Duodenal mucosa (tissue), 2 donors: ENCODE results near the gene ODF4.

Experiments used
- H3K27ac ChIP-seq: one replicate; pipeline ENCODE4 v1.7.0; 2013; ENCODE audit warnings: low read depth, low read length
- H3K27me3 ChIP-seq, 2 donors: one replicate each; pipeline ENCODE4 v1.7.0; 2013; ENCODE audit warnings: low read length in 2 of 2, control low read depth in 1 of 2; ENCODE audit not compliant: insufficient read depth in 2 of 2, control insufficient read depth in 1 of 2
- H3K36me3 ChIP-seq, 2 donors: one replicate each; pipeline ENCODE4 v1.7.0; 2013; ENCODE audit warnings: low read length in 2 of 2, control low read depth in 1 of 2; ENCODE audit not compliant: insufficient read depth in 2 of 2, control insufficient read depth in 1 of 2
- H3K4me1 ChIP-seq, 2 donors: one replicate each; pipeline ENCODE4 v1.7.0; 2013; ENCODE audit warnings: low read length in 2 of 2, control low read depth in 1 of 2; ENCODE audit not compliant: insufficient read depth in 2 of 2, control insufficient read depth in 1 of 2
- H3K4me3 ChIP-seq, 2 donors: one replicate each; pipeline ENCODE4 v1.7.0; 2013; ENCODE audit warnings: low read length in 2 of 2, low read depth in 1 of 2
- H3K9ac ChIP-seq, 2 donors: one replicate each; pipeline ENCODE4 v1.7.0; 2013; ENCODE audit warnings: low read length in 2 of 2, low read depth in 1 of 2
- H3K9me3 ChIP-seq, 2 donors: one replicate each; pipeline ENCODE4 v1.7.0; 2013; ENCODE audit warnings: low read length in 2 of 2, control low read depth in 1 of 2; ENCODE audit not compliant: control insufficient read depth in 1 of 2

ODF4 gene

GRCh38 chr17:8339540-8339939 lies at the start of gene ODF4:
TSS of gene ODF4 (plus strand) at chr17:8339840. CDS start at chr17:8340052, 212 bp downstream.
- H3K27ac ChIP-seq: no peak within 1 kb of the TSS
- H3K4me1 ChIP-seq: no peaks in the 10 kb centered on the region
- no peaks in the 10 kb centered on the region for H3K9me3 ChIP-seq
- H3K4me3 ChIP-seq: no peak within 1 kb of the TSS
- no peaks in the 10 kb centered on the region for H3K36me3 ChIP-seq
- no peak within 1 kb of the TSS for H3K9ac ChIP-seq
- H3K27me3 ChIP-seq: no peaks in the 10 kb centered on the region

- Histone ChIP-seq H3K4me1 (peaks cover 36 to 37% of the 10 kb centered on the region in 2 donors), H3K36me3 (no peaks in the 10 kb centered on the region), H3K27me3 (no peaks in the 10 kb centered on the region), H3K27ac (no peak overlapping the region), H3K9me3 (no peaks in the 10 kb centered on the region), H3K4me3 (no peak overlapping the region), H3K9ac (no peak overlapping the region)
These were observed 49.6 kb upstream of the ODF4 start for GRCh38 chr17:8290043-8290442.

DNA sequence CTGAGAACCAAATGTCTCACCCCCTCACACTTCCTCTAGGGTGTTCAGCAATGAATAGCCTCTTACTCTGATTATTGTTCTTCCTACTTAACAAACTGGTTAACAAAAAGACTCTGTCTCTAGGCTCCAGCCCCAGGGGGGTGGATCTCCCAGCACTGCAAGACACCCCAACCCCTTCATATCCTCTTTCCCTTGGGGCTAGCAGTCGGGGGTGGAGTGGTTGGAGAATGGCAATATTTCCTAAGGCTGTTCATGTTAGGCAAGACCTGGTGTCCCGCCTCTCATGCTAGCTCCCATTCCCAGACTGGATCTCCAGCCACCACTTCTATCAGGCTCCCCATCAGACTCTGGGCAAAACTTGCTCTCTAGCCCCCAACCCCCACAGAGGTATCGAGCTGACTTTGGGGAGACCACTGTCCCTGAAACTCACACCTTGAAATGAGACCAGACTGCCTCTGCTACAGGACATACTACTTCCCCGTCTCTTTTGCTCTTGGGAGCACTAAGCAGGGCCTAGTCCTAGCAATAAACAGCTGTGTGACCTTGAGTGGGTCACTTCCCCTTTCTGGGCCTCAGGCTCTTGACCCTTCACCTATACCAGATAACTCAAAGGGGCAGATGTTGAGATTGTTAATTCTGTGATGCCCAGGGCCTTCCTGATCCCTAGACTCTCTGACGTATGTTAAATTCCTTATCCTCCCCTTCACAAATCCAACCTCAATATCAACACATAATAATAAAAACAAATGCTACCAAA lies 46.8 kb upstream of the ODF4 start:
- Histone ChIP-seq H3K9ac (no peak overlapping the region), H3K27me3 (no peaks in the 10 kb centered on the region), H3K4me3 (no peak overlapping the region), H3K36me3 (no peaks in the 10 kb centered on the region), H3K9me3 (no peaks in the 10 kb centered on the region), H3K27ac (no peak overlapping the region), H3K4me1 (peaks cover 24 to 25% of the 10 kb centered on the region in 2 donors)

DNA sequence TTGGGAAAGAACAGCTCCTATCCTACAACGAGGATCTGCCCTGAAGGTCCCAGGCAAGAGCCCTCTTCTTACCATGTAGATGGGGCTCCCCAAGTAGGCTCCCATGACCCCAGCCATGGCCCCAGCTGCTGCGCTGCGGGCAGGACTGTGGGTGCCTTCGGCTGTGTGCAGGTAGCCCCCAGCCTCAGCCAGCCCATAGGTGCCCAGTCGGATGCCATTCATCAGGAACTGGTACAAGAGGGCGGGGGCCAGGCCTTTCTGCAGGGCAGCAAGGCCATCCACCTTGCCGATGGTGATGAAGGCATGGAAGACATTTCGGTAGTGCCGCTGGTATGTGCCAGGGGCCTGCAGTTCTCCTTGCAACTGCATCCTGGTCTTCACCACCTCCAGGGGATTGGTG lies 45.3 kb upstream of the ODF4 start:
- H3K9me3 ChIP-seq: no peaks in the 10 kb centered on the region
- no peak overlapping the region for H3K27ac ChIP-seq
- peaks cover 17 to 18% of the 10 kb centered on the region in 2 donors for H3K4me1 ChIP-seq
- H3K27me3 ChIP-seq: no peaks in the 10 kb centered on the region
- H3K36me3 ChIP-seq: no peaks in the 10 kb centered on the region
- peak overlapping the region in 1 of 2 donors; percentile 63 for H3K9ac ChIP-seq
- H3K4me3 ChIP-seq: peak overlapping the region; percentile 67 to 81

DNA sequence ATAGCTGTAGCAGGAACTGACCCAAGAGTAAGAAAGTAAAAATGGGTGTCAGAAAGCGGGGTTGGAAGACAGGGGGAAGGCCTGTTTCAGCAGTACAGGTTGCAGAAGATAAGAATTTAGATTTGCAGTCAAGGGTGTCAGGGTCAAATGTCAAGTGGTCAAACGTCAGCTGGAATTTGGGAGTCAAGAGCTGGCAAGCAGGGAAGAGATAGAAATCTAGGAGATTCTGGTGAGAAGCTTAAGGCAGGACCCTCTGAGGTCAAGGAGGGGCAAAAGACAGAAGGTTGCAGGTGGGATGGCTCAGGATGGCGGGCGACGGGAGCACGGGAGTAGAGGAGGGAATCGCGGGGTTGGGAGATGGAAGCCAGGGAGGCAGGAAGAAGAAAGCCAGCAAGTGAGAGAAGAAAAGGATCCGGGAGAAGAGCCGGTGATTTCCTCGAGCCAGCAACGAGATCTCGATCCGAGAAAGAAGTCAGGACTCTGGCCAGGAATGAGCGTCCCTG lies 44.8 kb upstream of the ODF4 start:
- Histone ChIP-seq H3K27ac (peak overlapping the region; percentile 89), H3K9ac (peak overlapping the region; percentile 63 to 83), H3K4me1 (peaks cover 12 to 13% of the 10 kb centered on the region in 2 donors), H3K9me3 (no peaks in the 10 kb centered on the region), H3K4me3 (peak overlapping the region; percentile 67 to 81), H3K27me3 (no peaks in the 10 kb centered on the region), H3K36me3 (no peaks in the 10 kb centered on the region)

DNA sequence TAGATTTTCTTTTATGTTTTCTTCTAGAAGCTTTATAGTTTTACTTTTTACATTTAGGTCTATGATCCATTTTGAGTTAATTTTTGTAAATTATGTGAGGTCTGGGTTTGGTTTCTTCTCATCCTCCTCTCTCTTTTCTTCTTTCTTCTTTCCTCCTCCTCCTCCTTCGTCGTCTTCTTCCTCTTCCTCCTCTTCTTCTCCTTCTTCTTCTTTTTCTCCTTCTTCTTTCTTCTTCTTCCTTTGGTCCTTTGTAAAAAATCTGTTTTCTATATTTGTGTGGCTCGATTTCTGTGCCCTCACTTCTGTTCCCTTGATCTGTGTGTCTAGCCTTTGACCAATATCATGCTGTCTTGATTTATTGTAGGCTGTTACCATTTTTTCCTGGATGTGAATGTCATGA lies 39.4 kb upstream of the ODF4 start:
- peaks cover 0 to 2% of the 10 kb centered on the region in 2 donors for H3K4me1 ChIP-seq
- H3K9ac ChIP-seq: no peak overlapping the region
- no peaks in the 10 kb centered on the region for H3K36me3 ChIP-seq
- no peaks in the 10 kb centered on the region for H3K9me3 ChIP-seq
- no peaks in the 10 kb centered on the region for H3K27me3 ChIP-seq
- no peak overlapping the region for H3K4me3 ChIP-seq
- no peak overlapping the region for H3K27ac ChIP-seq

DNA sequence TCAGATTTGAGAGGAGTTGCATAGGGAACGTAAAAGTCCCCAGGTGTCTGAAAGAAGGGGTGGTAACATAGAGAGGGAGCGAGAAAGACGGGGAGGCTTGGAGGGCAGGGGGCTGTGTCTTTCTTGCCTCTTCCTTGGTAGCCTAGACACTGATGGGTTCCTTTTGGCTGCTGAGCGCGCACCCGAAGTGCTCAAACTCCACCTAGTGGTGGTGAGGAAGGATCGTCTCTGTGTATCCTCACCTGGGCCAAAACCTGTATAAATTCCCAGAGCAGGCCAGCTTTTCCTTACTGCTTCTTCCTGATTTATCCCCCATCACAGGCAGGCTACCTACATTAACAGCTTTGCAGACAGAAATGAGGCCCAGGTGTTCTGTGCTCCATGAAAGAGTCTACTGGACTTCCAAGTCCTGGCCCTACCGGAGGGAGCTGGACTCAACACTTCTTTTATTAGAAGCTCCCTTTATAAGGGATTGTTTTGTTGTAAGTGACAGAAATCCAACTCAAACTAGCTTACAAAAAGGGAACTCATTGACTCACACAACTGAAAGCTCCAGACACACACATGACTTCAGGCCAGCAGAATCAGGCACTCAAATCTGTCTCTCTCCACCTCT lies 38.9 kb upstream of the ODF4 start:
- H3K9ac ChIP-seq: no peak overlapping the region
- H3K4me1 ChIP-seq: peaks cover 0 to 2% of the 10 kb centered on the region in 2 donors
- no peak overlapping the region for H3K4me3 ChIP-seq
- no peaks in the 10 kb centered on the region for H3K27me3 ChIP-seq
- H3K27ac ChIP-seq: no peak overlapping the region
- no peaks in the 10 kb centered on the region for H3K9me3 ChIP-seq
- H3K36me3 ChIP-seq: no peaks in the 10 kb centered on the region

GRCh38 chr17:8310601-8311123 lies 29.0 kb upstream of the ODF4 start:
- Histone ChIP-seq H3K9me3 (no peaks in the 10 kb centered on the region), H3K9ac (no peak overlapping the region), H3K27ac (no peak overlapping the region), H3K4me3 (no peak overlapping the region), H3K4me1 (no peaks in the 10 kb centered on the region), H3K27me3 (peaks cover 28 to 37% of the 10 kb centered on the region in 2 donors), H3K36me3 (no peaks in the 10 kb centered on the region)

- no peaks in the 10 kb centered on the region for H3K4me1 ChIP-seq
- H3K27ac ChIP-seq: peak overlapping the region; percentile 10
- H3K27me3 ChIP-seq: peaks cover 34 to 42% of the 10 kb centered on the region in 2 donors
- no peak overlapping the region for H3K4me3 ChIP-seq
- no peak overlapping the region for H3K9ac ChIP-seq
- no peaks in the 10 kb centered on the region for H3K36me3 ChIP-seq
- no peaks in the 10 kb centered on the region for H3K9me3 ChIP-seq
These were observed 28.4 kb upstream of the ODF4 start for GRCh38 chr17:8311131-8311790.

- Histone ChIP-seq H3K27me3 (peaks cover 35 to 42% of the 10 kb centered on the region in 2 donors), H3K36me3 (no peaks in the 10 kb centered on the region), H3K27ac (no peak overlapping the region), H3K9me3 (no peaks in the 10 kb centered on the region), H3K4me1 (no peaks in the 10 kb centered on the region), H3K9ac (no peak overlapping the region), H3K4me3 (no peak overlapping the region)
These were observed 27.4 kb upstream of the ODF4 start for GRCh38 chr17:8312251-8312650.
